Keratinocyte (primary cell): ENCODE data around the gene TRAF7.
"Not testable (repeated sequence)": the region's sequence is repeated elsewhere in the genome, so short reads cannot be mapped to it uniquely, and the experiment has no call there.

ENCODE experiments used
- CTCF ChIP-seq, 3 experiments: IDR thresholded peaks in 1 of 3; conservative IDR thresholded peaks in 1 of 3; optimal IDR thresholded peaks in 1 of 3; 2 replicates in 2 of 3; 3 replicates in 1 of 3; pipeline versions ENCODE3 to v1.5.1; 2011; ENCODE audit warnings: low read length in 3 of 3, mild to moderate bottlenecking in 3 of 3, moderate library complexity in 2 of 3, control low read depth in 1 of 3, inconsistent platforms in 1 of 3; ENCODE audit not compliant: insufficient read depth in 2 of 3; ENCODE audit errors: extremely low read depth in 1 of 3
- EZH2 ChIP-seq: IDR thresholded peaks from one replicate; pipeline ENCODE4 v1.6.1; 2012; ENCODE audit warnings: inconsistent platforms, mild to moderate bottlenecking, low read length, moderate library complexity

- TF ChIP-seq CTCF (optimal IDR thresholded peaks at IDR 0.05 in 1 of 3, IDR thresholded peaks at IDR 0.05 in 1 of 3, conservative IDR thresholded peaks at IDR 0.05 in 1 of 3; ENCODE audit: extremely low read depth in 1 of 3, insufficient read depth in 2 of 3, low read length in 3 of 3); EZH2: not testable (repeated sequence)
Measured at GRCh38 chr16:2107121-2107790, 48.3 kb upstream of the TRAF7 start.
